Left lung (tissue), 10 donors: ENCODE results near the gene ADAM12. TPM values are rescaled to one million over a fixed set of nuclear protein-coding genes. Genes with fewer than 3 reads are reported as not detected.

Experiments
- ATAC-seq: fragments of 200-7000 bp; cut with Tn5 transposase; one replicate; pipeline ENCODE4 v1.9.1; 2020; ENCODE audit warnings: moderate library complexity
- DNase-seq, 4 donors: peaks; one replicate each; pipeline ENCODE4 v3.0.0-alpha.2; 2013 to 2020
- H3K27ac ChIP-seq, 2 donors: fragments of 200-600 bp; sonication (generic) in 1 of 2; one replicate each; pipeline versions ENCODE4 v1.5.0 to v1.8.0; 2020 to 2021
- H3K27me3 ChIP-seq, 2 donors: fragments of 200-600 bp; sonication (generic) in 1 of 2; one replicate each; pipeline versions ENCODE4 v1.5.0 to v1.8.0; 2020 to 2021
- H3K36me3 ChIP-seq, 2 donors: fragments of 200-600 bp; sonication (generic) in 1 of 2; one replicate each; pipeline versions ENCODE4 v1.5.0 to v1.8.0; 2020 to 2021
- H3K4me1 ChIP-seq, 2 donors: fragments of 200-600 bp; one replicate each; pipeline ENCODE4 v1.8.0; 2021
- H3K4me3 ChIP-seq, 2 donors: fragments of 200-600 bp; sonication (generic) in 1 of 2; one replicate each; pipeline versions ENCODE4 v1.5.0 to v1.8.0; 2020 to 2021; ENCODE audit warnings: mild to moderate bottlenecking in 1 of 2
- H3K9me3 ChIP-seq, 2 donors: fragments of 200-600 bp; sonication (generic) in 1 of 2; one replicate each; pipeline versions ENCODE4 v1.5.0 to v1.8.0; 2020 to 2021
- intact Hi-C, 2 donors: fragments of 100-400 bp; cut with DNase I; formaldehyde crosslinking; loops; one replicate each; pipeline versions ENCODE4 v1.11.2 to v1.14.2; 2022
- polyA plus RNA-seq, 6 donors: library from polyadenylated mRNA; unstranded; fragments of 120-200 nt; gene quantifications; one replicate each; pipeline ENCODE4 v1.2.1, GENCODE V29; 2013; ENCODE audit not compliant: insufficient read length in 6 of 6
- total RNA-seq, 2 donors: library from RNA; stranded (reverse); fragmentation: NEBNext Ultra II Directional; extraction: Animal tissue kit (Norgen Biotek cat#: 25700); gene quantifications; one replicate each; pipeline ENCODE4 v1.2.1, GENCODE V29; 2021
- TF ChIP-seq, protein P1 (sequence below), 2 donors: fragments of 200-600 bp; sonication (generic) in 1 of 2; IDR thresholded peaks; one replicate each; pipeline versions ENCODE4 v1.5.0 to v1.8.0; 2021; ENCODE audit warnings: antibody characterized with exemption in 2 of 2
- donor health status: DM: no; HTN: yes; CAD: no.
- donor health status: DM: no; HTN: no; CAD: no.

Gene ADAM12
- total and polyA plus RNA-seq, 8 donors, result 2.6 to 22.4 (median 10.7) TPM

GRCh38 chr10:126336801-126337200, 51.5 kb downstream of the ADAM12 start:
- TF ChIP-seq, protein P1, sequence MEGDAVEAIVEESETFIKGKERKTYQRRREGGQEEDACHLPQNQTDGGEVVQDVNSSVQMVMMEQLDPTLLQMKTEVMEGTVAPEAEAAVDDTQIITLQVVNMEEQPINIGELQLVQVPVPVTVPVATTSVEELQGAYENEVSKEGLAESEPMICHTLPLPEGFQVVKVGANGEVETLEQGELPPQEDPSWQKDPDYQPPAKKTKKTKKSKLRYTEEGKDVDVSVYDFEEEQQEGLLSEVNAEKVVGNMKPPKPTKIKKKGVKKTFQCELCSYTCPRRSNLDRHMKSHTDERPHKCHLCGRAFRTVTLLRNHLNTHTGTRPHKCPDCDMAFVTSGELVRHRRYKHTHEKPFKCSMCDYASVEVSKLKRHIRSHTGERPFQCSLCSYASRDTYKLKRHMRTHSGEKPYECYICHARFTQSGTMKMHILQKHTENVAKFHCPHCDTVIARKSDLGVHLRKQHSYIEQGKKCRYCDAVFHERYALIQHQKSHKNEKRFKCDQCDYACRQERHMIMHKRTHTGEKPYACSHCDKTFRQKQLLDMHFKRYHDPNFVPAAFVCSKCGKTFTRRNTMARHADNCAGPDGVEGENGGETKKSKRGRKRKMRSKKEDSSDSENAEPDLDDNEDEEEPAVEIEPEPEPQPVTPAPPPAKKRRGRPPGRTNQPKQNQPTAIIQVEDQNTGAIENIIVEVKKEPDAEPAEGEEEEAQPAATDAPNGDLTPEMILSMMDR (IDR thresholded peaks at IDR 0.05), result no peak
- H3K27me3 ChIP-seq, result no peaks in the 10 kb centered on the region
- H3K27ac ChIP-seq, result no peak overlapping the region
- no peak for DNase-seq
- no peaks in the 10 kb centered on the region for H3K36me3 ChIP-seq
- H3K9me3 ChIP-seq, result no peaks in the 10 kb centered on the region
- no peak overlapping the region for H3K4me3 ChIP-seq
- no peaks in the 10 kb centered on the region for H3K4me1 ChIP-seq
- intact Hi-C loops, result no loop called here
- no peak for ATAC-seq

DNA sequence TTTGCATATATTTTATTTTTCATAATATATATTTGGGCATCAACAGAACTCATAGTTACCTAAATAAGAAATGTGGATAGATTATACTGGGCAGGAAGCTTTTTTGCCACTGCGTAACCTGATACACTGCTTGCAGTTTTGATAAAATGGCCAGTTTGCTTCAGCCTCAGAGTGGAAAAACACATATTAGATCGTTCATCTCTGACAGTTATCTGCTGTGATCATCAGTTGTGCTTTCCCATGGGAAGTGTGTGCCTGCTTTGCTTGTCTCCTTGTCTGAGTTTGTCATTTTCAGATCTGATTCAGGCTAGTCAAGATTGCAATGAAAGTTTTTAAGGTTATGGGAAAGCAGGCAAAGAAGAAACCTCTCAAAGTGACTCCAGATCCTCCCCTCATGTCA, 54.0 kb downstream of the ADAM12 start:
- no peaks in the 10 kb centered on the region for H3K4me1 ChIP-seq
- TF ChIP-seq, protein P1 (IDR thresholded peaks at IDR 0.05), result no peak

GRCh38 chr10:126332576-126332975, 55.7 kb downstream of the ADAM12 start:
- Histone ChIP-seq H3K4me3 (no peak overlapping the region), H3K4me1 (no peaks in the 10 kb centered on the region), H3K27me3 (no peaks in the 10 kb centered on the region), H3K36me3 (no peaks in the 10 kb centered on the region), H3K9me3 (no peaks in the 10 kb centered on the region), H3K27ac (no peak overlapping the region)
- intact Hi-C loops, result no loop called here
- TF ChIP-seq, protein P1 (IDR thresholded peaks at IDR 0.05), result no peak
- DNase-seq (no peak), ATAC-seq (no peak)

More for the DNA sequence above, 54.0 kb downstream of the ADAM12 start:
- H3K4me3 ChIP-seq, result no peak overlapping the region
- no peaks in the 10 kb centered on the region for H3K27me3 ChIP-seq
- no peak for ATAC-seq
- no peak overlapping the region for H3K27ac ChIP-seq
- DNase-seq, result no peak
- no peaks in the 10 kb centered on the region for H3K36me3 ChIP-seq
- intact Hi-C loops, result no loop called here
- no peaks in the 10 kb centered on the region for H3K9me3 ChIP-seq

GRCh38 chr10:126331101-126331500, 57.2 kb downstream of the ADAM12 start:
- intact Hi-C loops, result no loop called here
- Histone ChIP-seq H3K4me1 (no peaks in the 10 kb centered on the region), H3K36me3 (no peaks in the 10 kb centered on the region), H3K27me3 (no peaks in the 10 kb centered on the region), H3K9me3 (no peaks in the 10 kb centered on the region), H3K4me3 (no peak overlapping the region), H3K27ac (no peak overlapping the region)
- no peak for ATAC-seq
- TF ChIP-seq, protein P1 (IDR thresholded peaks at IDR 0.05), result no peak
- DNase-seq, result no peak

DNA sequence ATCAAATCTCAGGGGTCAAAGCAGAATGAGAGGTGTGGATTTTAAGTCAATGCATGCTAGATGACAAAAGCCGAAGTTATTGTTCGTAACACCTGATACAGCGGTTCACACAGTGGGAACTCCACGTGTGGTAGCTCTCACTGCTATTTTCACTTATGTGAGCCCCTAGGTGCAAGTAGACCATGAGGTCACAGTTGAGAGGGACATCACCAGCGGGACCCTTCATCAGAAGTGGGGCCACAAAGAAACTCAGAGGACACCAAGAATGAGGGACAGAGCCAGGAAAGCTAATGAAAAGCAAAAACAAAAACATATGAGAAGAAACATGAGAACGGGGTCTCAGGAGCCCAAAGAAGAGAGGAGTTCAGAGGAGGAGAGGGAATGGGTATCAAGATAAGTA, 63.5 kb downstream of the ADAM12 start:
- intact Hi-C loops, result no loop called here
- DNase-seq, result no peak
- no peaks in the 10 kb centered on the region for H3K9me3 ChIP-seq
- H3K36me3 ChIP-seq, result no peaks in the 10 kb centered on the region
- TF ChIP-seq, protein P1 (IDR thresholded peaks at IDR 0.05), result no peak
- H3K4me1 ChIP-seq, result no peaks in the 10 kb centered on the region
- H3K27me3 ChIP-seq, result no peaks in the 10 kb centered on the region
- no peak overlapping the region for H3K4me3 ChIP-seq
- H3K27ac ChIP-seq, result no peak overlapping the region
- ATAC-seq, result no peak
